Activated naive CD8-positive, alpha-beta T cell treated with anti-CD3 and anti-CD28 coated beads, Interleukin-2, amount 10 ng/mL, durations not matched to agents 7 days and 5 days (primary cell): ENCODE data around the gene NACAD. TPM values are rescaled to one million over a fixed set of nuclear protein-coding genes. Genes with fewer than 3 reads are reported as not detected.

Experiments
- ATAC-seq: fragments of 150-1000 bp; cut with Tn5 transposase; one replicate; pipeline ENCODE4 v1.10.0; 2021; ENCODE audit warnings: low read depth, moderate library complexity
- POLR2A ChIA-PET: fragments of 350-600 bp; sonication (Branson Sonifier 250); formaldehyde crosslinking; loops from one replicate; lab custom pipeline; 2021; ENCODE audit warnings: antibody characterized with exemption; lab: Charles Lee
- DNase-seq: peaks from one replicate; pipeline ENCODE4 v3.0.0; 2021
- H3K27ac Mint-ChIP-seq: one replicate; pipeline ENCODE4 v1.8.0; 2022; ENCODE audit warnings: mild to moderate bottlenecking, mixed read lengths
- H3K27me3 Mint-ChIP-seq: one replicate; pipeline ENCODE4 v1.8.0; 2022; ENCODE audit warnings: mild to moderate bottlenecking, moderate library complexity, mixed read lengths
- H3K36me3 Mint-ChIP-seq: one replicate; pipeline ENCODE4 v1.8.0; 2021; ENCODE audit warnings: mild to moderate bottlenecking, mixed read lengths
- H3K4me1 Mint-ChIP-seq: one replicate; pipeline ENCODE4 v1.8.0; 2021; ENCODE audit warnings: mixed read lengths
- H3K4me3 Mint-ChIP-seq: one replicate; pipeline ENCODE4 v1.8.0; 2022; ENCODE audit warnings: mild to moderate bottlenecking, moderate library complexity, mixed read lengths
- H3K9me3 Mint-ChIP-seq: one replicate; pipeline ENCODE4 v1.8.0; 2021; ENCODE audit warnings: mixed read lengths
- total RNA-seq, 2 experiments: library from RNA; stranded (reverse); gene quantifications; one replicate each; pipeline ENCODE4 v1.2.3, GENCODE V29; 2021

Gene NACAD
- total RNA-seq, 2 experiments from 2014 or later = 0.08 to 0.11 TPM

- H3K4me3 Mint-ChIP-seq = peak overlapping the region; percentile 66
- no peaks in the 10 kb centered on the region for H3K9me3 Mint-ChIP-seq
- ATAC-seq (no peak), DNase-seq (no peak)
- POLR2A ChIA-PET = interaction anchor here (1.7 kb wide), 1 partner anchor 135 kb away, joined by 5 read pairs; no protein-coding TSS in a partner anchor
- no peaks in the 10 kb centered on the region for H3K27me3 Mint-ChIP-seq
- H3K27ac Mint-ChIP-seq = peak overlapping the region; percentile 71
- peaks cover 21% of the 10 kb centered on the region for H3K36me3 Mint-ChIP-seq
- H3K4me1 Mint-ChIP-seq = peaks cover 28% of the 10 kb centered on the region
Observed at GRCh38 chr7:45107356-45107755, 18.6 kb upstream of the NACAD start.

GRCh38 chr7:45106820-45107219, 18.1 kb upstream of the NACAD start:
- Mint-ChIP-seq H3K27ac (no peak overlapping the region), H3K4me1 (peaks cover 28% of the 10 kb centered on the region), H3K9me3 (no peaks in the 10 kb centered on the region), H3K36me3 (peaks cover 21% of the 10 kb centered on the region), H3K27me3 (no peaks in the 10 kb centered on the region), H3K4me3 (no peak overlapping the region)
- ATAC-seq = no peak
- no peak for DNase-seq
- POLR2A ChIA-PET = interaction anchor here (1.7 kb wide), 1 partner anchor 134 kb away, joined by 5 read pairs; no protein-coding TSS in a partner anchor

- H3K36me3 Mint-ChIP-seq = peaks cover 18% of the 10 kb centered on the region
- POLR2A ChIA-PET = no interaction called here
- H3K4me1 Mint-ChIP-seq = peaks cover 26% of the 10 kb centered on the region
- DNase-seq (no peak), ATAC-seq (no peak)
- no peak overlapping the region for H3K27ac Mint-ChIP-seq
- H3K9me3 Mint-ChIP-seq = no peaks in the 10 kb centered on the region
- no peaks in the 10 kb centered on the region for H3K27me3 Mint-ChIP-seq
- no peak overlapping the region for H3K4me3 Mint-ChIP-seq
Observed at GRCh38 chr7:45105588-45106188, 16.9 kb upstream of the NACAD start.

- no peak overlapping the region for H3K27ac Mint-ChIP-seq
- peaks cover 23% of the 10 kb centered on the region for H3K4me1 Mint-ChIP-seq
- no peak for DNase-seq
- ATAC-seq = no peak
- no peaks in the 10 kb centered on the region for H3K27me3 Mint-ChIP-seq
- H3K4me3 Mint-ChIP-seq = no peak overlapping the region
- H3K36me3 Mint-ChIP-seq = peaks cover 17% of the 10 kb centered on the region
- POLR2A ChIA-PET = no interaction called here
- H3K9me3 Mint-ChIP-seq = no peaks in the 10 kb centered on the region
Observed at GRCh38 chr7:45104844-45105587, 16.2 kb upstream of the NACAD start.

GRCh38 chr7:45103958-45104843, 15.4 kb upstream of the NACAD start:
- no peaks in the 10 kb centered on the region for H3K9me3 Mint-ChIP-seq
- H3K4me1 Mint-ChIP-seq = peaks cover 21% of the 10 kb centered on the region
- ATAC-seq (no peak), DNase-seq (no peak)
- H3K27me3 Mint-ChIP-seq = no peaks in the 10 kb centered on the region
- POLR2A ChIA-PET = no interaction called here
- H3K27ac Mint-ChIP-seq = no peak overlapping the region
- H3K4me3 Mint-ChIP-seq = no peak overlapping the region
- H3K36me3 Mint-ChIP-seq = peaks cover 17% of the 10 kb centered on the region

- no peak overlapping the region for H3K27ac Mint-ChIP-seq
- POLR2A ChIA-PET = no interaction called here
- no peak for ATAC-seq
- peaks cover 11% of the 10 kb centered on the region for H3K36me3 Mint-ChIP-seq
- peaks cover 12% of the 10 kb centered on the region for H3K4me1 Mint-ChIP-seq
- H3K9me3 Mint-ChIP-seq = no peaks in the 10 kb centered on the region
- no peaks in the 10 kb centered on the region for H3K27me3 Mint-ChIP-seq
- no peak overlapping the region for H3K4me3 Mint-ChIP-seq
- DNase-seq = no peak
Observed at GRCh38 chr7:45102785-45103712, 14.3 kb upstream of the NACAD start.

GRCh38 chr7:45101748-45102147, 13.0 kb upstream of the NACAD start:
- H3K4me1 Mint-ChIP-seq = no peaks in the 10 kb centered on the region
- no peaks in the 10 kb centered on the region for H3K9me3 Mint-ChIP-seq
- no peak overlapping the region for H3K4me3 Mint-ChIP-seq
- H3K36me3 Mint-ChIP-seq = peaks cover 2% of the 10 kb centered on the region
- no peak overlapping the region for H3K27ac Mint-ChIP-seq
- DNase-seq (no peak), ATAC-seq (no peak)
- H3K27me3 Mint-ChIP-seq = no peaks in the 10 kb centered on the region
- POLR2A ChIA-PET = interaction anchor here (1.1 kb wide), 1 partner anchor 15 kb away, joined by 3 read pairs; no protein-coding TSS in a partner anchor

GRCh38 chr7:45100761-45101480, 12.2 kb upstream of the NACAD start:
- no peak for DNase-seq
- POLR2A ChIA-PET = interaction anchor here (1.0 kb wide), 1 partner anchor 10 kb away, joined by 3 read pairs; no protein-coding TSS in a partner anchor
- no peaks in the 10 kb centered on the region for H3K4me1 Mint-ChIP-seq
- no peaks in the 10 kb centered on the region for H3K27me3 Mint-ChIP-seq
- H3K27ac Mint-ChIP-seq = no peak overlapping the region
- H3K4me3 Mint-ChIP-seq = no peak overlapping the region
- ATAC-seq = no peak
- peaks cover 2% of the 10 kb centered on the region for H3K36me3 Mint-ChIP-seq
- no peaks in the 10 kb centered on the region for H3K9me3 Mint-ChIP-seq

GRCh38 chr7:45099891-45100760, 11.4 kb upstream of the NACAD start:
- H3K4me1 Mint-ChIP-seq = no peaks in the 10 kb centered on the region
- no peaks in the 10 kb centered on the region for H3K27me3 Mint-ChIP-seq
- no peak overlapping the region for H3K4me3 Mint-ChIP-seq
- peak overlapping the region; percentile 61 for H3K27ac Mint-ChIP-seq
- POLR2A ChIA-PET = interaction anchor here (0.6 to 1.1 kb wide), 4 partner anchors 10 to 134 kb away, joined by 3 to 4 read pairs (median 4); partner anchors contain the start of gene NACAD
- no peak for ATAC-seq
- no peak for DNase-seq
- H3K9me3 Mint-ChIP-seq = no peaks in the 10 kb centered on the region
- H3K36me3 Mint-ChIP-seq = peaks cover 2% of the 10 kb centered on the region

GRCh38 chr7:45098983-45099839, 10.4 kb upstream of the NACAD start:
- POLR2A ChIA-PET = interaction anchor here (0.6 to 1.1 kb wide), 3 partner anchors 11 to 133 kb away, joined by 3 to 4 read pairs (median 4); partner anchors contain the start of gene NACAD
- Mint-ChIP-seq H3K36me3 (peaks cover 2% of the 10 kb centered on the region), H3K4me3 (no peak overlapping the region), H3K27me3 (no peaks in the 10 kb centered on the region), H3K9me3 (no peaks in the 10 kb centered on the region), H3K4me1 (no peaks in the 10 kb centered on the region), H3K27ac (no peak overlapping the region)
- ATAC-seq = no peak
- DNase-seq = no peak

GRCh38 chr7:45092931-45093235, 4.1 kb upstream of the NACAD start:
- H3K36me3 Mint-ChIP-seq = peaks cover 3% of the 10 kb centered on the region
- no peak for DNase-seq
- no peak for ATAC-seq
- POLR2A ChIA-PET = no interaction called here
- no peak overlapping the region for H3K27ac Mint-ChIP-seq
- H3K4me3 Mint-ChIP-seq = no peak overlapping the region
- peaks cover 1% of the 10 kb centered on the region for H3K9me3 Mint-ChIP-seq
- H3K27me3 Mint-ChIP-seq = peaks cover 25% of the 10 kb centered on the region
- H3K4me1 Mint-ChIP-seq = peaks cover 4% of the 10 kb centered on the region
